GM13977 (cell line): ENCODE results near the gene HCRTR2.
"Not testable (repeated sequence)": the region's sequence is repeated elsewhere in the genome, so short reads cannot be mapped to it uniquely, and the experiment has no call there.

ENCODE experiments used
- DNase-seq: peaks from one replicate; pipeline ENCODE4 v3.0.0; 2012; ENCODE audit warnings: low spot score
- CTCF ChIP-seq: IDR thresholded peaks from 2 replicates; pipeline ENCODE4 v1.5.1; 2012; ENCODE audit warnings: mild to moderate bottlenecking, control low read depth; ENCODE audit not compliant: insufficient read depth; ENCODE audit errors: extremely low read depth, missing control alignments
- in situ Hi-C: fragments of 300-500 bp; cut with MboI; formaldehyde crosslinking; loops from one replicate; pipeline ENCODE4 v1.12.0; 2022; ENCODE audit warnings: low sequenced_read_pairs, low pct_unique_long_range_greater_than_20kb, mixed read lengths, inconsistent platforms; ENCODE audit not compliant: unreplicated experiment

HCRTR2 gene

GRCh38 chr6:55212156-55212555 is 37.8 kb downstream of the HCRTR2 start:
- DNase-seq = no peak
- in situ Hi-C loops = no loop called here
- TF ChIP-seq CTCF = no peak

GRCh38 chr6:55220961-55221360 is 46.6 kb downstream of the HCRTR2 start:
- in situ Hi-C loops = no loop called here
- no peak for DNase-seq
- TF ChIP-seq CTCF = no peak

GRCh38 chr6:55227862-55228261 is 53.5 kb downstream of the HCRTR2 start:
- TF ChIP-seq CTCF = no peak
- in situ Hi-C loops = no loop called here
- DNase-seq = no peak

GRCh38 chr6:55239099-55239498 is 64.8 kb downstream of the HCRTR2 start:
- DNase-seq = no peak
- in situ Hi-C loops = no loop called here
- no peak for TF ChIP-seq CTCF

GRCh38 chr6:55240975-55241605 is 66.8 kb downstream of the HCRTR2 start:
- DNase-seq, in situ Hi-C loops: not testable (repeated sequence)

GRCh38 chr6:55250400-55250799 is 76.1 kb downstream of the HCRTR2 start:
- no peak for DNase-seq
- no peak for TF ChIP-seq CTCF
- in situ Hi-C loops = no loop called here

DNA sequence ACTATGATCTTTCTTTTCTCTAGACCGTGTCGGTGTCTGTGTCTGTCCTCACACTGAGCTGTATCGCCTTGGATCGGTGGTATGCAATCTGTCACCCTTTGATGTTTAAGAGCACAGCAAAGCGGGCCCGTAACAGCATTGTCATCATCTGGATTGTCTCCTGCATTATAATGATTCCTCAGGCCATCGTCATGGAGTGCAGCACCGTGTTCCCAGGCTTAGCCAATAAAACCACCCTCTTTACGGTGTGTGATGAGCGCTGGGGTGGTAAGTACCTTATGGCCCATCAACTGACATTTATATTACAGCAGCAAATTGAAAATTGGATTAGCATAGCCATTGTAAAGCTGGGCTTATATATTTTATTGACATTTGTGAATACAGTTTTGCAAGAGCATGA is 80.8 kb downstream of the HCRTR2 start:
- no peak for DNase-seq
- in situ Hi-C loops = no loop called here
- TF ChIP-seq CTCF = no peak
